NK-92 (cell line): ENCODE measurements around the gene ARHGAP8.
"Not testable (repeated sequence)": the region's sequence is repeated elsewhere in the genome, so short reads cannot be mapped to it uniquely, and the experiment has no call there.

Experiments
- DNase-seq: peaks from one replicate; lab custom pipeline; 2025; ENCODE audit not compliant: unreplicated experiment; lab: John Stamatoyannopoulos, UW

The ARHGAP8 gene

DNA sequence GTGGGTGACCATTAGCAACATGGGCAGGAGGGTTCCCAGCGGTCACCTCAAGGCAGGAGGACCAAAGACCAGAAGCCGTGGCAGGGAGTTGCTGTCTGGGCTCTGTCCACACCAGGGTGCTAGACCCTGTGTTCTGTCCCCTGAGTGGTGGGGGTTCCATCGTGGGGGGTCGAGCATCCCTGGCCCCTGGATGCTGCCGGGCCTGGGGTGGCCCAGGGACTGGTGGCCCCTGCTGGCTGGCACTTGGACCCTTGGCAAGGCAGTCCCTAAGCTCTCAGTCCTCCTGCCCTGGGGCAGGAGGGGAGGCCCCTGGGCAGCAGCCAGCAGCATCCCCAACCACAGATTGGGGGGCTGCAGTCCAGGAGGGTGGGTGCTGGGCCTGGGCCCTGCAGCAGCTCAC, 13.4 kb upstream of the ARHGAP8 start:
- no peak for DNase-seq

DNA sequence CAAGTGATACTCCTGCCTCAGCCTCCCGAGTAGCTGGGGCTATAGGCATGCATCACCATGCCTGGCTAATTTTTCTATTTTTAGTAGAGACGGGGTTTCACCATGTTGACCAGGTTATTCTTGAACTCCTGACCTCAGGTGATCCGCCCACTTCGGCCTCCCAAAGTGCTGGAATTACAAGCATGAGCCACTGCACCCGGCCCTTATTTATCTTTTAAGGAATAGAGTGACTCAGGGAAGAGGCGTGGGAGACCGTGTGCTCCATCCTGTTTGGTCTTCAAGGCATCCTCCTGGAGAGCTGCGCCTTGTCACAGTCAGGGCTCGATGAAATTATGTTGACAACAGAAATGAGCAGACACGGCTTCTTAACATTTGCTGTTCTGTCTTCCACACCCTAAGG, 12.7 kb upstream of the ARHGAP8 start:
- DNase-seq = not testable (repeated sequence)

GRCh38 chr22:44740307-44740706, 12.1 kb upstream of the ARHGAP8 start:
- no peak for DNase-seq

- DNase-seq = no peak
Observed at GRCh38 chr22:44741929-44742328, 10.4 kb upstream of the ARHGAP8 start.

- no peak for DNase-seq
Observed at GRCh38 chr22:44743247-44743646, 9.1 kb upstream of the ARHGAP8 start.

DNA sequence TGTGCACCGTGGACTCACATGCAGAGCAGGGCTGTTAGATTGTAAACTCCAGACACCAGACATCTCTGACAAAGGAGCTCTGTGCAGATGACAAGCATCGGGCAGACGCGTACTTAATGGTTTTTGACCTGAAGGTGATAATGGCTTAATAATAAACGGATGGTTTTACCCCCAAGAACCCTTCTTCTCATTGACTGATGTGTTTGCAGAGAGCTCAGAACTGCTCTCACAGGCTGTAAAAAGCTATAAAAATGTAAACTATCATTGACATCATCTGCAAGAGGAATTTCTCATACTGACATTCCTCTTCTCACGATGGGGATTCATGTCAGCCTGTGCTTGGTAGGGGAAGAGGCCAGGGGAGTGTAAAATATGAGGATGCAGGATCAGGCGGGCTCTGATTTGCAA, 8.6 kb upstream of the ARHGAP8 start:
- DNase-seq = no peak

GRCh38 chr22:44745853-44746789, 6.3 kb upstream of the ARHGAP8 start:
- no peak for DNase-seq

- not testable (repeated sequence) for DNase-seq
Observed at GRCh38 chr22:44747784-44748127, 4.6 kb upstream of the ARHGAP8 start.

DNA sequence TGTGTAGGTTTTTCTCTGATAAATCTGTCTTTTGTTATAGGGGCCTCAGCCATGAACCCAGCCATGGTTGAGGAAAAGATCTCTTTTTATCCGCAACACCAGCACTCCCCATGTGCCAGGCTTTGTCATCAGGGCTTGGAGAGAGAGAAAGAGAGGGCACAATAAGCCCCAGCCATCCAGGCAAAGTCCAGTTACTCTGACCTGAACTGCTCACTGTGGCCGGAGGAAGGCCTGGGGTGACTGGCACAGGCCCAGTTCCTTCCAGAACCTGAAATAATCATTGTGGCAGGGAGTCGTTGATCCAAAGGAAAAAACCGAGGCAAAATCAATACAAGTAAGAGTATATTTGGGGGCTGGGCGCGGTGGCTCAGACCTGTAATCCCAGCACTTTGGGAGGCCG, 3.9 kb upstream of the ARHGAP8 start:
- DNase-seq = no peak

DNA sequence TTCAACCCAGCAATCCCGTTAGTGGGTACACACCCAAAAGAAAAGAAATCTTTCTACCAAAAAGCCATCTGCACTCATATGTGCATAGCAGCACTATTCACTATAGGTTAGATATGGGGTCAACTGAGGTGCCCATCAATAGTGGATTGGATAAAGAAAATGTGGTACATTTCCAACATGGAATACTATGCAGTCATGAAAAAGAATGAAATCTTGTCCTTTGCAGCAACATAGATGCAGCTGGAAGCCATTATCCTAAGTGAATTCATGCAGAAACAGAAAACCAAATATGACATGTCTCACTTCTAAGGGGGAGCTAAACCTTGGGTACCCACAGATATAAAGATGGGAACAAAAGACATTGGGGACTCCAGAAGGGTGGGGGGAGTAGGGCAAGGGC, 1.9 kb upstream of the ARHGAP8 start:
- no peak for DNase-seq

- DNase-seq = no peak
Observed at GRCh38 chr22:44753189-44754042, 1.0 kb downstream of the ARHGAP8 start.

GRCh38 chr22:44754998-44755397, 2.6 kb downstream of the ARHGAP8 start:
- no peak for DNase-seq

DNA sequence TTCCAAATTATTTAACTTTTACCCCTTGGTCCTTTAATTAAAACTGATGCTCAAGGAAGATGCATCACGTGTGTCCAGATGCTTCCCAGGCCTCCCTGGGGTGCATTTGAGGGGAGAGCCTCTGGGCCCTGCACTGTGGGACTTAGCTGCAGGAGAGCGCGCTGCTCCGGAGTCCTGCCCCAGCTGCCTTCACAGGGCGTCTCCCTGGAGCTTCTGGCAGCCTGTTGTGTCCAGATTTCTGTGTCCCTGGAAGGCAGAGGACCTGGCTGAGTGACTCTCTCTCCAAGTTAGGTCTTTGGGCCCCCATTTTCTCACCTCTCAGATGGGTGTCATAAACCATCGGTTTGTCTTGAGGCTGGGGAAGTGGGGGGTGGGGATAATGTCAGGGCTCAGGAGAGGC, 3.0 kb downstream of the ARHGAP8 start:
- no peak for DNase-seq

DNA sequence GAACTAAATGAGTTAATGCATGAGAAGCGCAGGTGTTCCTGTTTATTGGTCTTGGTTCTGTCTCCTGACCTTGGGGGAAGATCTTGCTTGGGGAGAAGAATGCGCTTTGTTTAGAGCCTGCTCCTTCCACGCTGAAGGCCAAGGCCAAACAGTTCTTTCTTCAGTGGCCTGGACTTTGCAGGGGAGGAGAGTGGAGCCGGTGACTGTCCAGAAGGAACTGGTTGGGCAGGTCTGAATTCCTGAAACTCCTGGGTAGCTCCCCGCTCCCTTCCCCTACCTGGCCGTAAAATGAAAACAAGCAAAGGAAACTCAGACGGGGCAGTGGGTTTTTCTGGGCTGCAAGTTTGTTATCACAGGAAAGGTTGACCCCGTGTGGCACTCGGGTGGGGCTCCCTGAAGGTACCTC, 3.6 kb downstream of the ARHGAP8 start:
- DNase-seq = no peak

- no peak for DNase-seq
Observed at GRCh38 chr22:44758344-44758973, 6.1 kb downstream of the ARHGAP8 start.

GRCh38 chr22:44759001-44759400, 6.6 kb downstream of the ARHGAP8 start:
- DNase-seq = no peak

DNA sequence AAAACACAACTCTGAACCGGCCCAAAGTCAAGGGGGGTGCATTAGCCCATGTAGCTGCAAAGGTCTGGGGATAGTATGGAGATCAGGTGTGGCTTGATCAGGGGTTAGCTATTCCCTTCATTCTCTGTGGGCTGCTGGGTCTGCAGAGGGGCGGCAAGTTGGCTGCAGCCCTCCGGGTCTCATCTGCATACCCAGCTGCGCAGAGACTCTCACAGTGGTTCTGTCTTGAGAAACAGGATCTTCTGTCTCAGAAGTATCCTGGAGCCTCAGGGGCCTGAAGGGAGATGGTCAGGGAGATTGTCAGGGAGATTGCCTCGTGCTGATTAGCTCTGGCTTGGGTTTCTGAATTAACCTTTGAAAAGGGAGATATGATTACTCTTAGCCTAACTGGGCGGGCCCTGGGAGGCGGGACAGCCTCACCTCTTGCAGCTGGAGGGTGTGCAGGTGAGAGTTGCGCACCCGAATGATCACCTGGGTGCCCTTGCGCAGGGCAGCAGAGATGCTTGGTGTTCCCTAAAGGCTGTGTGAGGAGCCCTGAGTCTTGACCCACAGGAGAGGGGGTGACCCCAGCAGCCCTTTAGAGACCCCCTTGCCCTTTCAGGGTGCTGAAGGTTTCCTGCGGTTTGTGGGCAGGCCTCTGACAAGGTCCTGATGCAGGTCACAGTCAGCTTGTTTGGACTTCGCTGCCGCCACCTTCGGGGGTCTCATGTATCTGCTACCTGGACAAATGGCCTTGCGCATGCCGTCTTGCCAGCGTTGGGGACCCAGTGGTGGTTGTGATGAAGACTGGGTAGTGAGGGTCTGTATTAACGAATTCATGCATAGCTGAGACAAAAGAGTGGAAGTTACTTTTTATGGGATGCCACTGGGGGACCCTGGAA, 7.3 kb downstream of the ARHGAP8 start:
- DNase-seq = no peak

DNA sequence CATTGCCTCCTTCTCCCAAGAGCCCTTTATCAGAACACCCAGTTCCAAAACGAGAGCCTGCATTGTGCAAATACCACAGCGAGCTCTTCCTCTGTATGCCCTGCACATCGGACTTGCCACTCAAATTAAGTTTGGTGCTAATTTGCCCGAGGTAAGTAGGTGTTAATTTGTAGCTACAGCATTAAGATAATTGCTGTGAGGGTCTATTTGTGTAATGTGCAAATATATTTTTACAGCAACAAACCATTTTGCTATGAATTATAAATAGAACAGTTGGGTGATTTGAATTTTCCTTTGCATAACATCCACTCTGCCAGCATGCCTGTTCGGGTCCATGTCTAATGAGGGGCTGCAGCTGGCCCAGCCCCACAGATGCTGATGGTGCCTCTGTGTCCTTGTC, 8.1 kb downstream of the ARHGAP8 start:
- DNase-seq = no peak

DNA sequence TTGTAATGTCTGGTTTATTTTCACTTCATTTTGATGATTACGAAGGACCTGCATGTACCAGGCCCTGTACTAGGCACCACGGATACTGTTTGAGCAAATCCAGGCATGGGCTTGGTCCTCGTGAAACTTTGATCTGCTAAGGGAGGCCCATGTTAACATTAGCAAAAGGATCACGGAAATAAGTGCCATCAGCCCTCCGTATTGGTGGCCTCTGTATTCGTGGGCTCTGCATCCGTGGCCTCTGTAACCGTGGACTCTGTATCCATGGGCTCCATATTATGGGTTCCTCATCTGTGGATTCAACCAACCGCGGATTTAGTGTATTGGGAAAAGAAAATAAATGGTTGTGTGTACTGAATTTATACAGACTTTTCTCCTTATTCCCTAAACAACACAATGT, 8.7 kb downstream of the ARHGAP8 start:
- DNase-seq = no peak

DNA sequence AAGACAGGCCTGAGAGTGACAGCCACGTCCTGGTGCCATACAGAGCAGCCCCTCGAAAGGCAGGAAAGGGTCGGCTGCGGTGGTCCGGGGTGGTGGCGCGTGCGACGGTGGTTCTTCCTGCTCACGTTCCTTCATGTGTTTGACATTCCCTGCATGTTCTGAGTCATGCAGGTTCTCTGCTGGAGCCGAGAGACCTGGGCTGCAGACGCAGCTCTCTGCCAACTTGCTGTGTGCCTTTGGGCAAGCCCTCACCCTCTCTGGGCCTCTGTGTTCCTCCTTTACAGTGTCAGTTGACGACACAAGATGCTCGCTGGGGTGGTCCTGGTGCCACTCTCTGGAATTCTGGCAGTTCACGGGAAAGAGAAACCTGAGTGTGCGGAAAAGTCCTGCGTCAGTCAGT, 12.0 kb downstream of the ARHGAP8 start:
- no peak for DNase-seq

- DNase-seq = no peak
Observed at GRCh38 chr22:44764974-44765373, 12.6 kb downstream of the ARHGAP8 start.
